ENCODE measurements around the gene ABCC5.

DNA sequence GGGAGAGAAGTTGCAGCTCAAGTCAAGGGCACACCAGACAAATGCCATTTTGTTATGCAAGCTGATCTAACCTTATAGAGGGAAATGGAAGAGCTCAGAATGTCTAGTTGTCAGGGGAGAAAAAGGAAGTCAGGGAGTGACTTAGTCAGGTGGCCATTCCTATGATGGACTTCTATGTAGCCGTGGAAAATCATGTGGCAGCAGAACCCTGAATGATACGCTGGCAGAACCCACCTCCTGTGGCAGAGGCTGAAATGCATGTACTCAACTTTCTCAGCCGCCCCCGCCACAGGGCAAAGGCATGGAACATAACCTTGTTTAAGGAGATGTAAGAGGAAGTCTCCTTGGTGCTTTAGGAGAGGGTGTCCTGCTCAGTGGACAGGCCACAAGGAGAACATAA is 95.3 kb downstream of the ABCC5 start:
- no peak for TF ChIP-seq CTCF (IDR thresholded peaks at IDR 0.05; ENCODE audit: low read length)
- no peak for TF ChIP-seq EZH2 (IDR thresholded peaks at IDR 0.05; ENCODE audit: borderline replicate concordance, low read length)

Measured in OCI-LY1 (cell line).